ENCODE results near the gene PDHB.
A peak's percentile ranks its signal among the peaks of the same experiment; 100 is the strongest.

The PDHB gene

GRCh38 chr3:58463181-58463941, 29.7 kb upstream of the PDHB start:
- H3K9ac ChIP-seq (ENCODE audit: low read length) = no peak overlapping the region
- no peak overlapping the region for H2AFZ ChIP-seq (ENCODE audit: low read length)
- H3K27me3 ChIP-seq (ENCODE audit: insufficient read depth, low read length) = no peaks in the 10 kb centered on the region
- no peaks in the 10 kb centered on the region for H3K79me2 ChIP-seq (ENCODE audit: insufficient read depth, low read length)
- no peaks in the 10 kb centered on the region for H3K9me3 ChIP-seq (ENCODE audit: low read length)
- no peak overlapping the region for H3K27ac ChIP-seq (ENCODE audit: low read depth, low read length, poor library complexity, severe bottlenecking)
- no peaks in the 10 kb centered on the region for H3F3A ChIP-seq (ENCODE audit: insufficient read depth, low read length)
- no peak overlapping the region for H3K4me3 ChIP-seq (ENCODE audit: low read depth, low read length, poor library complexity, severe bottlenecking)
- H3K9me2 ChIP-seq (ENCODE audit: low read depth, low read length) = no peaks in the 10 kb centered on the region
- no peak for TF ChIP-seq EZH2 (IDR thresholded peaks at IDR 0.05; ENCODE audit: borderline replicate concordance, low read length)
- TF ChIP-seq CTCF (IDR thresholded peaks at IDR 0.05; ENCODE audit: low read length) = peak; percentile 93
- no peaks in the 10 kb centered on the region for H4K20me1 ChIP-seq (ENCODE audit: insufficient read depth, low read length)
- H3K36me3 ChIP-seq (ENCODE audit: insufficient read depth, low read length) = no peaks in the 10 kb centered on the region
- H3K4me1 ChIP-seq (ENCODE audit: insufficient read depth, low read length, severe bottlenecking) = no peaks in the 10 kb centered on the region
- H3K4me2 ChIP-seq (ENCODE audit: low read length) = no peak overlapping the region

GRCh38 chr3:58462829-58463180, 29.2 kb upstream of the PDHB start:
- Histone ChIP-seq H3F3A (ENCODE audit: insufficient read depth, low read length) (no peaks in the 10 kb centered on the region), H3K9ac (ENCODE audit: low read length) (no peak overlapping the region), H3K79me2 (ENCODE audit: insufficient read depth, low read length) (no peaks in the 10 kb centered on the region), H2AFZ (ENCODE audit: low read length) (no peak overlapping the region), H3K27ac (ENCODE audit: low read depth, low read length, poor library complexity, severe bottlenecking) (no peak overlapping the region), H3K4me1 (ENCODE audit: insufficient read depth, low read length, severe bottlenecking) (no peaks in the 10 kb centered on the region), H3K4me3 (ENCODE audit: low read depth, low read length, poor library complexity, severe bottlenecking) (no peak overlapping the region), H3K4me2 (ENCODE audit: low read length) (no peak overlapping the region), H3K36me3 (ENCODE audit: insufficient read depth, low read length) (no peaks in the 10 kb centered on the region), H3K27me3 (ENCODE audit: insufficient read depth, low read length) (no peaks in the 10 kb centered on the region), H3K9me2 (ENCODE audit: low read depth, low read length) (no peaks in the 10 kb centered on the region), H4K20me1 (ENCODE audit: insufficient read depth, low read length) (no peaks in the 10 kb centered on the region), H3K9me3 (ENCODE audit: low read length) (no peaks in the 10 kb centered on the region)
- TF ChIP-seq EZH2 (IDR thresholded peaks at IDR 0.05; ENCODE audit: borderline replicate concordance, low read length) (no peak), CTCF (IDR thresholded peaks at IDR 0.05; ENCODE audit: low read length) (no peak)

GRCh38 chr3:58459160-58459559, 25.5 kb upstream of the PDHB start:
- H3K9me3 ChIP-seq (ENCODE audit: low read length) = peaks cover 10% of the 10 kb centered on the region; the same call in 1 of the 2 replicates

More at GRCh38 chr3:58459160-58459559, 25.5 kb upstream of the PDHB start:
- H3K27me3 ChIP-seq (ENCODE audit: insufficient read depth, low read length) = no peaks in the 10 kb centered on the region
- H3K4me1 ChIP-seq (ENCODE audit: insufficient read depth, low read length, severe bottlenecking) = no peaks in the 10 kb centered on the region
- H3K9ac ChIP-seq (ENCODE audit: low read length) = no peak overlapping the region
- H3K4me2 ChIP-seq (ENCODE audit: low read length) = no peak overlapping the region
- no peaks in the 10 kb centered on the region; the same call in 1 of the 2 replicates for H3K36me3 ChIP-seq (ENCODE audit: insufficient read depth, low read length)
- TF ChIP-seq CTCF (IDR thresholded peaks at IDR 0.05; ENCODE audit: low read length) = no peak
- no peak for TF ChIP-seq EZH2 (IDR thresholded peaks at IDR 0.05; ENCODE audit: borderline replicate concordance, low read length)
- no peak overlapping the region for H2AFZ ChIP-seq (ENCODE audit: low read length)
- H3K27ac ChIP-seq (ENCODE audit: low read depth, low read length, poor library complexity, severe bottlenecking) = no peak overlapping the region
- no peaks in the 10 kb centered on the region for H3F3A ChIP-seq (ENCODE audit: insufficient read depth, low read length)
- no peaks in the 10 kb centered on the region for H3K9me2 ChIP-seq (ENCODE audit: low read depth, low read length)
- no peaks in the 10 kb centered on the region for H4K20me1 ChIP-seq (ENCODE audit: insufficient read depth, low read length)
- H3K4me3 ChIP-seq (ENCODE audit: low read depth, low read length, poor library complexity, severe bottlenecking) = no peak overlapping the region
- no peaks in the 10 kb centered on the region for H3K79me2 ChIP-seq (ENCODE audit: insufficient read depth, low read length)

Data from OCI-LY1 (cell line).